Transverse colon (tissue), 4 donors: ENCODE results near the gene CHERP. TPM values are rescaled to one million over a fixed set of nuclear protein-coding genes. Genes with fewer than 3 reads are reported as not detected.

Source experiments
- DNase-seq: peaks from one replicate; pipeline ENCODE4 v3.0.0-alpha.2; 2019
- H3K27ac ChIP-seq, 4 donors: fragments of 200-600 bp; sonication (generic); 2 replicates each; pipeline ENCODE4 v1.5.1; 2016 to 2018; ENCODE audit warnings: inconsistent platforms in 4 of 4
- H3K27me3 ChIP-seq: fragments of 200-600 bp; sonication (generic); 2 replicates; pipeline ENCODE4 v1.5.1; 2017; ENCODE audit warnings: inconsistent platforms
- H3K36me3 ChIP-seq, 4 donors: fragments of 200-600 bp; sonication (generic); 2 replicates each; pipeline ENCODE4 v1.5.1; 2017 to 2019; ENCODE audit warnings: inconsistent platforms in 4 of 4
- H3K4me1 ChIP-seq, 4 donors: fragments of 200-600 bp; sonication (generic); 2 replicates each; pipeline ENCODE4 v1.5.1; 2017 to 2020; ENCODE audit warnings: inconsistent platforms in 4 of 4
- H3K4me3 ChIP-seq, 4 donors: fragments of 200-600 bp; sonication (generic); 1 replicate in 1 of 4; 2 replicates in 3 of 4; pipeline versions ENCODE4 v1.5.1 to v1.6.1; 2017 to 2019; ENCODE audit warnings: inconsistent platforms in 4 of 4
- H3K9me3 ChIP-seq, 2 donors: fragments of 200-600 bp; sonication (generic); 2 replicates each; pipeline ENCODE4 v1.5.1; 2017 to 2019; ENCODE audit warnings: inconsistent platforms in 2 of 2
- EP300 ChIP-seq: sonication (generic); formaldehyde crosslinking; IDR thresholded peaks from one replicate; pipeline ENCODE4 v1.6.1; 2017; ENCODE audit warnings: antibody characterized with exemption, low read depth
- POLR2A ChIP-seq: fragments of 450-650 bp; IDR thresholded peaks from one replicate; pipeline ENCODE4 v1.6.1; 2016; ENCODE audit warnings: antibody characterized with exemption, mild to moderate bottlenecking, moderate library complexity
- POLR2AphosphoS5 ChIP-seq, 3 donors: sonication (generic); formaldehyde crosslinking; IDR thresholded peaks; one replicate each; pipeline ENCODE4 v1.6.1; 2016; ENCODE audit warnings: antibody characterized with exemption in 3 of 3
- WGBS, 2 donors: methylation state at CpG; one replicate each; pipeline ENCODE4 v1.1.5; 2018; ENCODE audit warnings: low coverage in 1 of 2; 5-methylcytosine and 5-hydroxymethylcytosine counted together
- in situ Hi-C, 4 donors: fragments of 200-750 bp; cut with MboI; loops; one replicate each; pipeline versions ENCODE4 v1.15.0 to v1.15.1; 2017; ENCODE audit warnings: low sequenced_read_pairs in 3 of 4, low pct_ligation_motif_present in 1 of 4, low pct_unique_long_range_greater_than_20kb in 1 of 4
- intact Hi-C: fragments of 100-400 bp; cut with DNase I; formaldehyde crosslinking; loops from one replicate; pipeline ENCODE4 v1.15.1; 2023; ENCODE audit warnings: low total_unique reads
- total RNA-seq, 4 donors: library from RNA; depleted of rRNA; stranded (reverse); fragments of >200 nt; gene quantifications; one replicate each; pipeline ENCODE4 v1.1.0, GENCODE V29; 2016
- TF ChIP-seq, protein P1 (sequence below), 5 experiments: fragments of 200-600 bp in 3 of 5; fragments of 450-650 bp in 2 of 5; sonication (generic) in 3 of 5; IDR thresholded peaks; 1 replicate in 2 of 5; 2 replicates in 3 of 5; pipeline ENCODE4 v1.5.1; 2016 to 2017; ENCODE audit warnings: antibody characterized with exemption in 5 of 5, inconsistent platforms in 3 of 5, mild to moderate bottlenecking in 2 of 5, moderate library complexity in 1 of 5

Gene CHERP
- total RNA-seq, 4 donors from 2014 or later: 14.4 to 54.7 (median 28.9) TPM

GRCh38 chr19:16532440-16533234 lies 9.6 kb downstream of the CHERP start:
- DNase-seq: no peak
- Histone ChIP-seq H3K4me1 (no peaks in the 10 kb centered on the region), H3K4me3 (no peak overlapping the region), H3K36me3 (peaks cover 0 to 68% (median 36%) of the 10 kb centered on the region in 4 donors), H3K27me3 (no peaks in the 10 kb centered on the region), H3K27ac (no peak overlapping the region), H3K9me3 (no peaks in the 10 kb centered on the region)
- WGBS, 2 donors: 91% methylated on average over 41 of the region's 47 CpGs; no CpG with 5 or more reads in 1 of the 2 donors
- intact Hi-C loops (no loop called here), in situ Hi-C loops (no loop called here)
- TF ChIP-seq, protein P1, sequence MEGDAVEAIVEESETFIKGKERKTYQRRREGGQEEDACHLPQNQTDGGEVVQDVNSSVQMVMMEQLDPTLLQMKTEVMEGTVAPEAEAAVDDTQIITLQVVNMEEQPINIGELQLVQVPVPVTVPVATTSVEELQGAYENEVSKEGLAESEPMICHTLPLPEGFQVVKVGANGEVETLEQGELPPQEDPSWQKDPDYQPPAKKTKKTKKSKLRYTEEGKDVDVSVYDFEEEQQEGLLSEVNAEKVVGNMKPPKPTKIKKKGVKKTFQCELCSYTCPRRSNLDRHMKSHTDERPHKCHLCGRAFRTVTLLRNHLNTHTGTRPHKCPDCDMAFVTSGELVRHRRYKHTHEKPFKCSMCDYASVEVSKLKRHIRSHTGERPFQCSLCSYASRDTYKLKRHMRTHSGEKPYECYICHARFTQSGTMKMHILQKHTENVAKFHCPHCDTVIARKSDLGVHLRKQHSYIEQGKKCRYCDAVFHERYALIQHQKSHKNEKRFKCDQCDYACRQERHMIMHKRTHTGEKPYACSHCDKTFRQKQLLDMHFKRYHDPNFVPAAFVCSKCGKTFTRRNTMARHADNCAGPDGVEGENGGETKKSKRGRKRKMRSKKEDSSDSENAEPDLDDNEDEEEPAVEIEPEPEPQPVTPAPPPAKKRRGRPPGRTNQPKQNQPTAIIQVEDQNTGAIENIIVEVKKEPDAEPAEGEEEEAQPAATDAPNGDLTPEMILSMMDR (IDR thresholded peaks at IDR 0.05): no peak
- no peak for TF ChIP-seq POLR2AphosphoS5 (IDR thresholded peaks at IDR 0.05)
- TF ChIP-seq EP300: no peak
- no peak for TF ChIP-seq POLR2A

GRCh38 chr19:16531380-16531669 lies 10.9 kb downstream of the CHERP start:
- H3K27me3 ChIP-seq: no peaks in the 10 kb centered on the region
- TF ChIP-seq, protein P1 (IDR thresholded peaks at IDR 0.05): no peak
- TF ChIP-seq POLR2AphosphoS5 (IDR thresholded peaks at IDR 0.05) (no peak), EP300 (no peak)
- no peak overlapping the region for H3K27ac ChIP-seq
- H3K4me1 ChIP-seq: no peaks in the 10 kb centered on the region
- in situ Hi-C loops: no loop called here
- no peak overlapping the region for H3K4me3 ChIP-seq
- intact Hi-C loops: no loop called here
- H3K36me3 ChIP-seq: peaks cover 0 to 80% (median 42%) of the 10 kb centered on the region in 4 donors
- 91 to 100% methylated on average over 1 to 12 of the region's 12 CpGs for WGBS, 2 donors
- no peak for DNase-seq
- no peaks in the 10 kb centered on the region for H3K9me3 ChIP-seq

GRCh38 chr19:16530540-16531379 lies 11.5 kb downstream of the CHERP start:
- WGBS, 2 donors: 93% methylated on average over 43 of the region's 43 CpGs; no CpG with 5 or more reads in 1 of the 2 donors
- DNase-seq: no peak
- intact Hi-C loops (no loop called here), in situ Hi-C loops (no loop called here)
- Histone ChIP-seq H3K9me3 (no peaks in the 10 kb centered on the region), H3K27ac (no peak overlapping the region), H3K36me3 (peaks cover 0 to 84% (median 45%) of the 10 kb centered on the region in 4 donors), H3K4me3 (no peak overlapping the region), H3K27me3 (no peaks in the 10 kb centered on the region), H3K4me1 (no peaks in the 10 kb centered on the region)
- TF ChIP-seq POLR2A (no peak), EP300 (no peak), POLR2AphosphoS5 (IDR thresholded peaks at IDR 0.05) (no peak)
- TF ChIP-seq, protein P1 (IDR thresholded peaks at IDR 0.05): no peak

GRCh38 chr19:16529466-16530144 lies 12.6 kb downstream of the CHERP start:
- no peaks in the 10 kb centered on the region for H3K9me3 ChIP-seq
- WGBS, 2 donors: 82 to 85% methylated on average over 2 to 16 of the region's 25 CpGs
- no peak overlapping the region for H3K27ac ChIP-seq
- H3K27me3 ChIP-seq: no peaks in the 10 kb centered on the region
- peaks cover 0 to 94% (median 49%) of the 10 kb centered on the region in 4 donors for H3K36me3 ChIP-seq
- intact Hi-C loops (no loop called here), in situ Hi-C loops (no loop called here)
- H3K4me3 ChIP-seq: no peak overlapping the region
- no peaks in the 10 kb centered on the region for H3K4me1 ChIP-seq
- DNase-seq: no peak
- TF ChIP-seq, protein P1 (IDR thresholded peaks at IDR 0.05): no peak
- no peak for TF ChIP-seq EP300
- TF ChIP-seq POLR2AphosphoS5 (IDR thresholded peaks at IDR 0.05): no peak
- no peak for TF ChIP-seq POLR2A
